ENCODE results near the gene SHMT2. TPM values are rescaled to one million over a fixed set of nuclear protein-coding genes. Genes with fewer than 3 reads are reported as not detected.

SHMT2 gene
- total RNA-seq, 2 experiments from 2014 or later = 194 to 357 TPM

- H3K27ac Mint-ChIP-seq = no peak overlapping the region
- CTCF ChIA-PET = interaction anchor here (0.7 to 19.2 kb wide), 32 partner anchors 8 to 489 kb away, joined by 3 to 647 read pairs (median 5); partner anchors contain the start of genes GLI1, INHBC, INHBE and LRP1
- H3K9me3 Mint-ChIP-seq (ENCODE audit: low read depth) = no peaks in the 10 kb centered on the region
- peak overlapping the region; percentile 41 for H3K4me3 Mint-ChIP-seq
- H3K36me3 Mint-ChIP-seq = no peaks in the 10 kb centered on the region
- ATAC-seq (no peak), DNase-seq (peak; percentile 75)
- peaks cover 34% of the 10 kb centered on the region for H3K27me3 Mint-ChIP-seq
- H3K4me1 Mint-ChIP-seq = peaks cover 39% of the 10 kb centered on the region
Observed at GRCh38 chr12:57242691-57243454, 13.4 kb downstream of the SHMT2 start.

GRCh38 chr12:57243521-57244311 lies 14.2 kb downstream of the SHMT2 start:
- Mint-ChIP-seq H3K36me3 (peaks cover 2% of the 10 kb centered on the region), H3K4me3 (peak overlapping the region; percentile 41), H3K9me3 (ENCODE audit: low read depth) (no peaks in the 10 kb centered on the region), H3K27ac (no peak overlapping the region), H3K27me3 (peaks cover 29% of the 10 kb centered on the region), H3K4me1 (peaks cover 39% of the 10 kb centered on the region)
- peak; percentile 87 for DNase-seq
- CTCF ChIA-PET = interaction anchor here (0.9 to 19.2 kb wide), 28 partner anchors 8 to 490 kb away, joined by 3 to 647 read pairs (median 6); partner anchors contain the start of genes GLI1, INHBC, INHBE and LRP1
- peak; percentile 30 for ATAC-seq

GRCh38 chr12:57244312-57244696 lies 14.8 kb downstream of the SHMT2 start:
- ATAC-seq (no peak), DNase-seq (no peak)
- CTCF ChIA-PET = interaction anchor here (1.6 to 19.2 kb wide), 8 partner anchors 9 to 213 kb away, joined by 5 to 647 read pairs (median 38); partner anchors contain the start of genes GLI1, INHBE, NXPH4 and SHMT2
- Mint-ChIP-seq H3K27ac (no peak overlapping the region), H3K27me3 (peaks cover 26% of the 10 kb centered on the region), H3K4me1 (peaks cover 41% of the 10 kb centered on the region), H3K9me3 (ENCODE audit: low read depth) (no peaks in the 10 kb centered on the region), H3K4me3 (no peak overlapping the region), H3K36me3 (peaks cover 4% of the 10 kb centered on the region)

- no peak for DNase-seq
- Mint-ChIP-seq H3K4me3 (no peak overlapping the region), H3K4me1 (peaks cover 22% of the 10 kb centered on the region), H3K9me3 (ENCODE audit: low read depth) (no peaks in the 10 kb centered on the region), H3K27me3 (peaks cover 6% of the 10 kb centered on the region), H3K36me3 (peaks cover 4% of the 10 kb centered on the region), H3K27ac (no peak overlapping the region)
- ATAC-seq = no peak
- CTCF ChIA-PET = interaction anchor here (1.1 to 19.2 kb wide), 4 partner anchors 8 to 210 kb away, joined by 3 to 647 read pairs (median 74); partner anchors contain the start of genes GLI1, INHBE and NXPH4
Observed at GRCh38 chr12:57247041-57247440, 17.5 kb downstream of the SHMT2 start.

- ATAC-seq (peak; percentile 56), DNase-seq (no peak)
- Mint-ChIP-seq H3K27ac (peak overlapping the region; percentile 36), H3K27me3 (no peaks in the 10 kb centered on the region), H3K9me3 (ENCODE audit: low read depth) (no peaks in the 10 kb centered on the region), H3K4me1 (peaks cover 11% of the 10 kb centered on the region), H3K36me3 (peaks cover 4% of the 10 kb centered on the region), H3K4me3 (peak overlapping the region; percentile 61)
- CTCF ChIA-PET = interaction anchor here (0.5 to 19.2 kb wide), 8 partner anchors 8 to 1243 kb away, joined by 3 to 647 read pairs (median 4); partner anchors contain the start of gene NXPH4
Observed at GRCh38 chr12:57248934-57249742, 19.6 kb downstream of the SHMT2 start.

GRCh38 chr12:57250541-57250940 lies 21.0 kb downstream of the SHMT2 start:
- DNase-seq (no peak), ATAC-seq (no peak)
- peaks cover 4% of the 10 kb centered on the region for H3K36me3 Mint-ChIP-seq
- H3K4me1 Mint-ChIP-seq = peaks cover 11% of the 10 kb centered on the region
- H3K4me3 Mint-ChIP-seq = no peak overlapping the region
- H3K27ac Mint-ChIP-seq = no peak overlapping the region
- H3K27me3 Mint-ChIP-seq = no peaks in the 10 kb centered on the region
- CTCF ChIA-PET = interaction anchor here (1.1 to 19.2 kb wide), 6 partner anchors 9 to 202 kb away, joined by 3 to 647 read pairs (median 5); partner anchors contain the start of gene NXPH4
- H3K9me3 Mint-ChIP-seq (ENCODE audit: low read depth) = no peaks in the 10 kb centered on the region

GRCh38 chr12:57250956-57251355 lies 21.4 kb downstream of the SHMT2 start, which contains the start of gene STAC3:
Gene STAC3, minus strand, starts transcription at chr12:57251187. Its CDS starts 1,551 bp downstream, at chr12:57249636.
- H3K4me3 Mint-ChIP-seq = no peak within 1 kb of the TSS
- H3K4me1 Mint-ChIP-seq = peaks cover 11% of the 10 kb centered on the region
- no peaks in the 10 kb centered on the region for H3K9me3 Mint-ChIP-seq (ENCODE audit: low read depth)
- no peak for ATAC-seq
- no peak within 1 kb of the TSS for H3K27ac Mint-ChIP-seq
- peaks cover 4% of the 10 kb centered on the region for H3K36me3 Mint-ChIP-seq
- no peak for DNase-seq
- CTCF ChIA-PET = interaction anchor here (1.1 to 19.2 kb wide), 5 partner anchors 10 to 38 kb away, joined by 3 to 647 read pairs (median 5); partner anchors contain the start of gene NXPH4
- no peaks in the 10 kb centered on the region for H3K27me3 Mint-ChIP-seq

GRCh38 chr12:57254506-57255280 lies 25.2 kb downstream of the SHMT2 start:
- H3K9me3 Mint-ChIP-seq (ENCODE audit: low read depth) = no peaks in the 10 kb centered on the region

GRCh38 chr12:57255916-57256315 lies 26.4 kb downstream of the SHMT2 start:
- H3K9me3 Mint-ChIP-seq (ENCODE audit: low read depth) = no peaks in the 10 kb centered on the region
- H3K27ac Mint-ChIP-seq = no peak overlapping the region
- H3K4me3 Mint-ChIP-seq = no peak overlapping the region
- H3K36me3 Mint-ChIP-seq = peaks cover 10% of the 10 kb centered on the region
- ATAC-seq = no peak
- no peaks in the 10 kb centered on the region for H3K27me3 Mint-ChIP-seq
- no peaks in the 10 kb centered on the region for H3K4me1 Mint-ChIP-seq
- CTCF ChIA-PET = interaction anchor here (2.0 to 2.3 kb wide), 2 partner anchors 42 to 203 kb away, joined by 6 to 12 read pairs; no protein-coding TSS in a partner anchor
- no peak for DNase-seq

More at GRCh38 chr12:57254506-57255280, 25.2 kb downstream of the SHMT2 start:
- H3K36me3 Mint-ChIP-seq = peaks cover 9% of the 10 kb centered on the region
- H3K27me3 Mint-ChIP-seq = no peaks in the 10 kb centered on the region
- no peak for DNase-seq
- H3K4me3 Mint-ChIP-seq = no peak overlapping the region
- no peaks in the 10 kb centered on the region for H3K4me1 Mint-ChIP-seq
- ATAC-seq = no peak
- H3K27ac Mint-ChIP-seq = no peak overlapping the region
- CTCF ChIA-PET = interaction anchor here (0.7 to 2.3 kb wide), 4 partner anchors 12 to 204 kb away, joined by 3 to 12 read pairs (median 4); no protein-coding TSS in a partner anchor

- Mint-ChIP-seq H3K9me3 (ENCODE audit: low read depth) (no peaks in the 10 kb centered on the region), H3K27ac (no peak overlapping the region), H3K36me3 (peaks cover 14% of the 10 kb centered on the region), H3K4me1 (peaks cover 8% of the 10 kb centered on the region), H3K27me3 (no peaks in the 10 kb centered on the region), H3K4me3 (no peak overlapping the region)
- CTCF ChIA-PET = interaction anchor here (0.5 to 9.5 kb wide), 4 partner anchors 17 to 541 kb away, joined by 3 to 87 read pairs (median 32); partner anchors contain the start of genes GLI1 and INHBE
- ATAC-seq = no peak
- no peak for DNase-seq
Observed at GRCh38 chr12:57258977-57259970, 29.8 kb downstream of the SHMT2 start.

GRCh38 chr12:57260366-57260765 lies 30.9 kb downstream of the SHMT2 start:
- Mint-ChIP-seq H3K27me3 (no peaks in the 10 kb centered on the region), H3K36me3 (peaks cover 14% of the 10 kb centered on the region), H3K4me3 (no peak overlapping the region), H3K9me3 (ENCODE audit: low read depth) (no peaks in the 10 kb centered on the region), H3K27ac (no peak overlapping the region), H3K4me1 (peaks cover 8% of the 10 kb centered on the region)
- no peak for DNase-seq
- CTCF ChIA-PET = interaction anchor here (0.5 to 9.5 kb wide), 4 partner anchors 18 to 542 kb away, joined by 3 to 87 read pairs (median 32); partner anchors contain the start of genes GLI1 and INHBE
- no peak for ATAC-seq

All from activated CD8-positive, alpha-beta memory T cell treated with anti-CD3 and anti-CD28 coated beads, Interleukin-2, amount 10 ng/mL, durations not matched to agents 7 days and 5 days (primary cell).